HepG2 (cell line): ENCODE data around the gene R3HDM4. TPM values are rescaled to one million over a fixed set of nuclear protein-coding genes. Genes with fewer than 3 reads are reported as not detected.
A peak's percentile ranks its signal among the peaks of the same experiment; 100 is the strongest.

Experiments used
- ATM ChIP-seq: fragments of 450-650 bp; IDR thresholded peaks from 2 replicates; pipeline ENCODE4 v1.7.1; 2017; ENCODE audit warnings: mild to moderate bottlenecking, borderline replicate concordance
- BCL3 ChIP-seq: sonication (generic); formaldehyde crosslinking; IDR thresholded peaks from 2 replicates; pipeline ENCODE4 v1.5.1; 2020; ENCODE audit warnings: mild to moderate bottlenecking, missing genetic modification reagents, moderate library complexity
- CHCHD3 ChIP-seq: sonication (generic); formaldehyde crosslinking; IDR thresholded peaks from 2 replicates; pipeline ENCODE4 v1.8.0; 2022; ENCODE audit warnings: mild to moderate bottlenecking, missing genetic modification reagents, moderate library complexity
- FOXA3 ChIP-seq: IDR thresholded peaks from 2 replicates; pipeline ENCODE4 v1.6.1; 2016; ENCODE audit warnings: missing genetic modification reagents, missing compliant biosample characterization
- HMGXB3 ChIP-seq: sonication (generic); formaldehyde crosslinking; IDR thresholded peaks from 2 replicates; pipeline ENCODE4 v1.4.0; 2020; ENCODE audit warnings: missing genetic modification reagents, borderline replicate concordance
- HNRNPH1 ChIP-seq: fragments of 200-400 bp; formaldehyde crosslinking; optimal IDR thresholded peaks from 2 replicates; pipeline ENCODE3; 2017; ENCODE audit warnings: mild to moderate bottlenecking, low read depth, low read length
- HNRNPLL ChIP-seq: fragments of 200-400 bp; formaldehyde crosslinking; IDR thresholded peaks from 2 replicates; pipeline ENCODE4 v1.6.1; 2017; ENCODE audit warnings: mild to moderate bottlenecking, low read depth, low read length; ENCODE audit not compliant: poor library complexity, severe bottlenecking
- HOXA9 ChIP-seq: sonication (generic); formaldehyde crosslinking; IDR thresholded peaks from 2 replicates; pipeline ENCODE4 v1.8.1; 2022; ENCODE audit warnings: missing genetic modification reagents, mild to moderate bottlenecking, moderate library complexity, borderline replicate concordance
- KLF11 ChIP-seq: IDR thresholded peaks from 2 replicates; pipeline ENCODE4 v1.6.1; 2016; ENCODE audit warnings: missing compliant biosample characterization
- MIXL1 ChIP-seq: IDR thresholded peaks from 2 replicates; pipeline ENCODE4 v1.6.1; 2016
- MYPOP ChIP-seq: sonication (generic); formaldehyde crosslinking; IDR thresholded peaks from 2 replicates; pipeline ENCODE4 v1.8.1; 2023; ENCODE audit warnings: mild to moderate bottlenecking, moderate library complexity, missing genetic modification reagents
- NFATC3 ChIP-seq: sonication (generic); formaldehyde crosslinking; IDR thresholded peaks from 2 replicates; pipeline ENCODE4 v1.5.1; 2020; ENCODE audit warnings: mild to moderate bottlenecking, missing genetic modification reagents
- NR2F6 ChIP-seq, 2 experiments: IDR thresholded peaks; 2 replicates each; pipeline ENCODE4 v1.6.1; 2016; ENCODE audit warnings: antibody characterized with exemption in 1 of 2, mild to moderate bottlenecking in 1 of 2
- RARA ChIP-seq: IDR thresholded peaks from 2 replicates; pipeline ENCODE4 v1.6.1; 2016; ENCODE audit warnings: missing genetic modification reagents, missing compliant biosample characterization
- SIN3B ChIP-seq: fragments of 150-350 bp; IDR thresholded peaks from 2 replicates; pipeline ENCODE4 v1.6.1; 2014; ENCODE audit warnings: low read length
- ZBTB3 ChIP-seq: sonication (generic); formaldehyde crosslinking; IDR thresholded peaks from 2 replicates; pipeline ENCODE4 v1.4.0; 2020; ENCODE audit warnings: low read depth, mild to moderate bottlenecking, moderate library complexity, missing genetic modification reagents, borderline replicate concordance
- ZBTB33 ChIP-seq: sonication (generic); formaldehyde crosslinking; IDR thresholded peaks from 2 replicates; pipeline ENCODE4 v1.4.0; 2020; ENCODE audit warnings: missing genetic modification reagents
- ZNF10 ChIP-seq: sonication (generic); formaldehyde crosslinking; IDR thresholded peaks from 2 replicates; pipeline ENCODE4 v1.4.0; 2020; ENCODE audit warnings: mild to moderate bottlenecking, low read depth, missing genetic modification reagents, borderline replicate concordance
- ZNF367 ChIP-seq: sonication (generic); formaldehyde crosslinking; IDR thresholded peaks from 2 replicates; pipeline ENCODE4 v1.4.0; 2020; ENCODE audit warnings: missing genetic modification reagents, borderline replicate concordance
- polyA plus RNA-seq, 8 experiments: library from polyadenylated mRNA; depleted of rRNA in 3 of 8; stranded (reverse) in 7 of 8; unstranded in 1 of 8; fragments of >200 nt; fragmentation: Illumina TruSeq in 4 of 8; extraction: Trizol in 4 of 8; gene quantifications; 2 replicates each; pipeline versions ENCODE4 v1.2.1 to v1.2.3, GENCODE V29; 2011 to 2016; ENCODE audit warnings: low read depth in 4 of 8, missing spikeins in 1 of 8, mixed read lengths in 1 of 8; ENCODE audit not compliant: insufficient read depth in 1 of 8
- total RNA-seq, 5 experiments: library from RNA; depleted of rRNA; stranded (reverse); fragments of >200 nt; fragmentation: Illumina TruSeq; extraction: Trizol; gene quantifications; 2 replicates each; pipeline ENCODE4 v1.2.3, GENCODE V29; 2016; ENCODE audit warnings: low read depth in 1 of 5

R3HDM4 gene
- total and polyA plus RNA-seq, 2 of the 13 experiments (the other 11 are each of a cell fraction or from before 2014, with no cell fraction given): 26.2 to 26.9 TPM

- TF ChIP-seq BCL3 (CRISPR knock-in tag) (no peak), FOXA3 (CRISPR knock-in tag) (no peak), MYPOP (no peak), SIN3B (no peak), ZNF10 (CRISPR knock-in tag) (no peak), NFATC3 (no peak), ZBTB3 (CRISPR knock-in tag) (no peak), ZNF367 (CRISPR knock-in tag) (no peak), MIXL1 (no peak), CHCHD3 (CRISPR knock-in tag) (no peak), HMGXB3 (no peak), HNRNPH1 (no peak), NR2F6 (IDR thresholded peaks at IDR 0.05) (0 out of 2 replicates have a peak, but pooled peaks have one; percentile 22), NR2F6 (CRISPR knock-in tag; IDR thresholded peaks at IDR 0.05) (no peak), RARA (CRISPR knock-in tag) (no peak), HOXA9 (CRISPR knock-in tag) (no peak), ATM (no peak), KLF11 (CRISPR knock-in tag) (no peak), HNRNPLL (peak; percentile 19), ZBTB33 (CRISPR knock-in tag) (peak; percentile 87)
These were observed 19.9 kb upstream of the R3HDM4 start (continued) for GRCh38 chr19:932648-933552.
